HepG2 (cell line): ENCODE results near the gene LIME1. TPM values are rescaled to one million over a fixed set of nuclear protein-coding genes. Genes with fewer than 3 reads are reported as not detected.

Experiments
- BRD4 ChIP-seq: sonication (generic); formaldehyde crosslinking; IDR thresholded peaks from 2 replicates; pipeline ENCODE4 v1.4.0; 2020; ENCODE audit warnings: missing genetic modification reagents
- CEBPG ChIP-seq: IDR thresholded peaks from 2 replicates; pipeline ENCODE4 v1.6.1; 2016
- CENPT ChIP-seq: sonication (generic); formaldehyde crosslinking; IDR thresholded peaks from 2 replicates; pipeline ENCODE4 v1.8.0; 2022; ENCODE audit warnings: low read depth, mild to moderate bottlenecking, moderate library complexity, missing genetic modification reagents
- KDM5A ChIP-seq: fragments of 200-600 bp; sonication (generic); IDR thresholded peaks from 2 replicates; pipeline ENCODE4 v1.7.0; 2018; ENCODE audit warnings: antibody characterized with exemption, mild to moderate bottlenecking, low read length, borderline replicate concordance
- MED1 ChIP-seq: sonication (generic); formaldehyde crosslinking; IDR thresholded peaks from 2 replicates; pipeline ENCODE4 v1.4.0; 2020; ENCODE audit warnings: missing genetic modification reagents
- NRL ChIP-seq: sonication (generic); formaldehyde crosslinking; IDR thresholded peaks from 2 replicates; pipeline ENCODE4 v1.5.0; 2020; ENCODE audit warnings: missing genetic modification reagents, mild to moderate bottlenecking, moderate library complexity, borderline replicate concordance
- STAG1 ChIP-seq: sonication (generic); formaldehyde crosslinking; IDR thresholded peaks from 2 replicates; pipeline ENCODE4 v1.4.0; 2020; ENCODE audit warnings: missing genetic modification reagents
- TAF1 ChIP-seq: sonication (generic); formaldehyde crosslinking; IDR thresholded peaks from 2 replicates; pipeline ENCODE4 v1.4.0; 2020; ENCODE audit warnings: missing genetic modification reagents
- U2AF1 ChIP-seq: fragments of 200-400 bp; formaldehyde crosslinking; optimal IDR thresholded peaks from 2 replicates; pipeline ENCODE3; 2017; ENCODE audit warnings: mild to moderate bottlenecking, low read depth, low read length
- ZNF337 ChIP-seq: sonication (generic); formaldehyde crosslinking; IDR thresholded peaks from 2 replicates; pipeline ENCODE4 v1.5.1; 2020; ENCODE audit warnings: missing genetic modification reagents, low read depth, mild to moderate bottlenecking, borderline replicate concordance
- polyA plus RNA-seq, 8 experiments: library from polyadenylated mRNA; depleted of rRNA in 3 of 8; stranded (reverse) in 7 of 8; unstranded in 1 of 8; fragments of >200 nt; fragmentation: Illumina TruSeq in 4 of 8; extraction: Trizol in 4 of 8; gene quantifications; 2 replicates each; pipeline versions ENCODE4 v1.2.1 to v1.2.3, GENCODE V29; 2011 to 2016; ENCODE audit warnings: low read depth in 4 of 8, missing spikeins in 1 of 8, mixed read lengths in 1 of 8; ENCODE audit not compliant: insufficient read depth in 1 of 8
- total RNA-seq, 5 experiments: library from RNA; depleted of rRNA; stranded (reverse); fragments of >200 nt; fragmentation: Illumina TruSeq; extraction: Trizol; gene quantifications; 2 replicates each; pipeline ENCODE4 v1.2.3, GENCODE V29; 2016; ENCODE audit warnings: low read depth in 1 of 5
- TF ChIP-seq, protein P1 (sequence below): sonication (generic); formaldehyde crosslinking; IDR thresholded peaks from 2 replicates; pipeline ENCODE4 v1.8.1; 2022; ENCODE audit warnings: low read depth, mild to moderate bottlenecking, missing genetic modification reagents
- TF ChIP-seq, protein P2 (sequence below): IDR thresholded peaks from 2 replicates; pipeline ENCODE4 v1.6.1; 2016; ENCODE audit warnings: low read depth, control low read depth
- TF ChIP-seq, protein P3 (sequence below): sonication (generic); formaldehyde crosslinking; IDR thresholded peaks from 2 replicates; pipeline ENCODE4 v1.4.0; 2020; ENCODE audit warnings: missing genetic modification reagents
- TF ChIP-seq, protein P4 (sequence below): IDR thresholded peaks from 2 replicates; pipeline ENCODE4 v1.4.0; 2020; ENCODE audit warnings: mild to moderate bottlenecking, missing genetic modification reagents
- TF ChIP-seq, protein P5 (sequence below): IDR thresholded peaks from 2 replicates; pipeline ENCODE4 v1.6.1; 2016; ENCODE audit warnings: control low read depth
- TF ChIP-seq, protein P6 (sequence below): sonication (generic); formaldehyde crosslinking; IDR thresholded peaks from 2 replicates; pipeline ENCODE4 v1.4.0; 2020; ENCODE audit warnings: mild to moderate bottlenecking, missing genetic modification reagents

The LIME1 gene
- total and polyA plus RNA-seq, 2 of the 13 experiments (the other 11 are each of a cell fraction or from before 2014, with no cell fraction given), result 13.0 to 61.5 TPM

DNA sequence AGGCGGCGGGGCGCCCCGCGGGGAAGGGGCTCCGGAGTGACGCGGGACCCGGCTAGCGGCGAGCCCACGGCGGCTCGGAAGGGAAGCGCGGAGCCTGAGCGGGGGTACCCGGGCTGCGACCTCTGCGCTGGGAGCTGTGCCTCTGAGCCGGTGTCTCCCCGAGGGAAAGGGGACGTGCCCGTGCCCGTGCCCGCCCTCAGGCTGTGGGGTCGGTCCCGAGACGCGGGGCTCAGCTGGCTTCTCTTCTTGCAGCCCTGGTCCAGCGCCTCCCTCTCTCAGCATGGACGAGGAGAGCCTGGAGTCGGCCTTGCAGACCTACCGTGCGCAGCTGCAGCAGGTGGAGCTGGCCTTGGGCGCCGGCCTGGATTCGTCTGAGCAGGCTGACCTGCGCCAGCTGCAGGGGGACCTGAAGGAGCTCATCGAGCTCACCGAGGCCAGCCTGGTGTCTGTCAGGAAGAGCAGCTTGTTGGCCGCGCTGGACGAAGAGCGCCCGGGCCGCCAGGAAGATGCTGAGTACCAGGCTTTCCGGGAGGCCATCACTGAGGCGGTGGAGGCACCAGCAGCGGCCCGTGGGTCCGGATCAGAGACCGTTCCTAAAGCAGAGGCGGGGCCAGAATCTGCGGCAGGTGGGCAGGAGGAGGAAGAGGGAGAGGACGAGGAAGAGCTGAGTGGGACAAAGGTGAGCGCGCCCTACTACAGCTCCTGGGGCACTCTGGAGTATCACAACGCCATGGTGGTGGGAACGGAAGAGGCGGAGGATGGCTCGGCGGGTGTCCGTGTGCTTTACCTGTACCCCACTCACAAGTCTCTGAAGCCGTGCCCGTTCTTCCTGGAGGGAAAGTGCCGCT lies 27.9 kb upstream of the LIME1 start (continued):
- peak; percentile 34 for TF ChIP-seq KDM5A
- no peak for TF ChIP-seq BRD4
- TF ChIP-seq NRL (CRISPR knock-in tag), result 0 out of 2 replicates have a peak, but pooled peaks have one; percentile 65
- no peak for TF ChIP-seq ZNF337
- TF ChIP-seq, protein P1, sequence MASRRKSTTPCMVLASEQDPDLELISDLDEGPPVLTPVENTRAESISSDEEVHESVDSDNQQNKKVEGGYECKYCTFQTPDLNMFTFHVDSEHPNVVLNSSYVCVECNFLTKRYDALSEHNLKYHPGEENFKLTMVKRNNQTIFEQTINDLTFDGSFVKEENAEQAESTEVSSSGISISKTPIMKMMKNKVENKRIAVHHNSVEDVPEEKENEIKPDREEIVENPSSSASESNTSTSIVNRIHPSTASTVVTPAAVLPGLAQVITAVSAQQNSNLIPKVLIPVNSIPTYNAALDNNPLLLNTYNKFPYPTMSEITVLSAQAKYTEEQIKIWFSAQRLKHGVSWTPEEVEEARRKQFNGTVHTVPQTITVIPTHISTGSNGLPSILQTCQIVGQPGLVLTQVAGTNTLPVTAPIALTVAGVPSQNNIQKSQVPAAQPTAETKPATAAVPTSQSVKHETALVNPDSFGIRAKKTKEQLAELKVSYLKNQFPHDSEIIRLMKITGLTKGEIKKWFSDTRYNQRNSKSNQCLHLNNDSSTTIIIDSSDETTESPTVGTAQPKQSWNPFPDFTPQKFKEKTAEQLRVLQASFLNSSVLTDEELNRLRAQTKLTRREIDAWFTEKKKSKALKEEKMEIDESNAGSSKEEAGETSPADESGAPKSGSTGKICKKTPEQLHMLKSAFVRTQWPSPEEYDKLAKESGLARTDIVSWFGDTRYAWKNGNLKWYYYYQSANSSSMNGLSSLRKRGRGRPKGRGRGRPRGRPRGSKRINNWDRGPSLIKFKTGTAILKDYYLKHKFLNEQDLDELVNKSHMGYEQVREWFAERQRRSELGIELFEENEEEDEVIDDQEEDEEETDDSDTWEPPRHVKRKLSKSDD (CRISPR knock-in tag), result no peak; the same call in 1 of the 2 replicates
- TF ChIP-seq U2AF1, result no peak
- TF ChIP-seq, protein P2, sequence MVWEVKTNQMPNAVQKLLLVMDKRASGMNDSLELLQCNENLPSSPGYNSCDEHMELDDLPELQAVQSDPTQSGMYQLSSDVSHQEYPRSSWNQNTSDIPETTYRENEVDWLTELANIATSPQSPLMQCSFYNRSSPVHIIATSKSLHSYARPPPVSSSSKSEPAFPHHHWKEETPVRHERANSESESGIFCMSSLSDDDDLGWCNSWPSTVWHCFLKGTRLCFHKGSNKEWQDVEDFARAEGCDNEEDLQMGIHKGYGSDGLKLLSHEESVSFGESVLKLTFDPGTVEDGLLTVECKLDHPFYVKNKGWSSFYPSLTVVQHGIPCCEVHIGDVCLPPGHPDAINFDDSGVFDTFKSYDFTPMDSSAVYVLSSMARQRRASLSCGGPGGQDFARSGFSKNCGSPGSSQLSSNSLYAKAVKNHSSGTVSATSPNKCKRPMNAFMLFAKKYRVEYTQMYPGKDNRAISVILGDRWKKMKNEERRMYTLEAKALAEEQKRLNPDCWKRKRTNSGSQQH, result no peak
- TF ChIP-seq, protein P3, sequence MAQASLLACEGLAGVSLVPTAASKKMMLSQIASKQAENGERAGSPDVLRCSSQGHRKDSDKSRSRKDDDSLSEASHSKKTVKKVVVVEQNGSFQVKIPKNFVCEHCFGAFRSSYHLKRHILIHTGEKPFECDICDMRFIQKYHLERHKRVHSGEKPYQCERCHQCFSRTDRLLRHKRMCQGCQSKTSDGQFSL, result no peak
- TF ChIP-seq, protein P4, sequence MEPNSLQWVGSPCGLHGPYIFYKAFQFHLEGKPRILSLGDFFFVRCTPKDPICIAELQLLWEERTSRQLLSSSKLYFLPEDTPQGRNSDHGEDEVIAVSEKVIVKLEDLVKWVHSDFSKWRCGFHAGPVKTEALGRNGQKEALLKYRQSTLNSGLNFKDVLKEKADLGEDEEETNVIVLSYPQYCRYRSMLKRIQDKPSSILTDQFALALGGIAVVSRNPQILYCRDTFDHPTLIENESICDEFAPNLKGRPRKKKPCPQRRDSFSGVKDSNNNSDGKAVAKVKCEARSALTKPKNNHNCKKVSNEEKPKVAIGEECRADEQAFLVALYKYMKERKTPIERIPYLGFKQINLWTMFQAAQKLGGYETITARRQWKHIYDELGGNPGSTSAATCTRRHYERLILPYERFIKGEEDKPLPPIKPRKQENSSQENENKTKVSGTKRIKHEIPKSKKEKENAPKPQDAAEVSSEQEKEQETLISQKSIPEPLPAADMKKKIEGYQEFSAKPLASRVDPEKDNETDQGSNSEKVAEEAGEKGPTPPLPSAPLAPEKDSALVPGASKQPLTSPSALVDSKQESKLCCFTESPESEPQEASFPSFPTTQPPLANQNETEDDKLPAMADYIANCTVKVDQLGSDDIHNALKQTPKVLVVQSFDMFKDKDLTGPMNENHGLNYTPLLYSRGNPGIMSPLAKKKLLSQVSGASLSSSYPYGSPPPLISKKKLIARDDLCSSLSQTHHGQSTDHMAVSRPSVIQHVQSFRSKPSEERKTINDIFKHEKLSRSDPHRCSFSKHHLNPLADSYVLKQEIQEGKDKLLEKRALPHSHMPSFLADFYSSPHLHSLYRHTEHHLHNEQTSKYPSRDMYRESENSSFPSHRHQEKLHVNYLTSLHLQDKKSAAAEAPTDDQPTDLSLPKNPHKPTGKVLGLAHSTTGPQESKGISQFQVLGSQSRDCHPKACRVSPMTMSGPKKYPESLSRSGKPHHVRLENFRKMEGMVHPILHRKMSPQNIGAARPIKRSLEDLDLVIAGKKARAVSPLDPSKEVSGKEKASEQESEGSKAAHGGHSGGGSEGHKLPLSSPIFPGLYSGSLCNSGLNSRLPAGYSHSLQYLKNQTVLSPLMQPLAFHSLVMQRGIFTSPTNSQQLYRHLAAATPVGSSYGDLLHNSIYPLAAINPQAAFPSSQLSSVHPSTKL (CRISPR knock-in tag), result no peak
- TF ChIP-seq CENPT, result no peak
- TF ChIP-seq, protein P5, sequence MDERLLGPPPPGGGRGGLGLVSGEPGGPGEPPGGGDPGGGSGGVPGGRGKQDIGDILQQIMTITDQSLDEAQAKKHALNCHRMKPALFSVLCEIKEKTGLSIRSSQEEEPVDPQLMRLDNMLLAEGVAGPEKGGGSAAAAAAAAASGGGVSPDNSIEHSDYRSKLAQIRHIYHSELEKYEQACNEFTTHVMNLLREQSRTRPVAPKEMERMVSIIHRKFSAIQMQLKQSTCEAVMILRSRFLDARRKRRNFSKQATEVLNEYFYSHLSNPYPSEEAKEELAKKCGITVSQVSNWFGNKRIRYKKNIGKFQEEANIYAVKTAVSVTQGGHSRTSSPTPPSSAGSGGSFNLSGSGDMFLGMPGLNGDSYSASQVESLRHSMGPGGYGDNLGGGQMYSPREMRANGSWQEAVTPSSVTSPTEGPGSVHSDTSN (CRISPR knock-in tag), result no peak
- TF ChIP-seq, protein P6, sequence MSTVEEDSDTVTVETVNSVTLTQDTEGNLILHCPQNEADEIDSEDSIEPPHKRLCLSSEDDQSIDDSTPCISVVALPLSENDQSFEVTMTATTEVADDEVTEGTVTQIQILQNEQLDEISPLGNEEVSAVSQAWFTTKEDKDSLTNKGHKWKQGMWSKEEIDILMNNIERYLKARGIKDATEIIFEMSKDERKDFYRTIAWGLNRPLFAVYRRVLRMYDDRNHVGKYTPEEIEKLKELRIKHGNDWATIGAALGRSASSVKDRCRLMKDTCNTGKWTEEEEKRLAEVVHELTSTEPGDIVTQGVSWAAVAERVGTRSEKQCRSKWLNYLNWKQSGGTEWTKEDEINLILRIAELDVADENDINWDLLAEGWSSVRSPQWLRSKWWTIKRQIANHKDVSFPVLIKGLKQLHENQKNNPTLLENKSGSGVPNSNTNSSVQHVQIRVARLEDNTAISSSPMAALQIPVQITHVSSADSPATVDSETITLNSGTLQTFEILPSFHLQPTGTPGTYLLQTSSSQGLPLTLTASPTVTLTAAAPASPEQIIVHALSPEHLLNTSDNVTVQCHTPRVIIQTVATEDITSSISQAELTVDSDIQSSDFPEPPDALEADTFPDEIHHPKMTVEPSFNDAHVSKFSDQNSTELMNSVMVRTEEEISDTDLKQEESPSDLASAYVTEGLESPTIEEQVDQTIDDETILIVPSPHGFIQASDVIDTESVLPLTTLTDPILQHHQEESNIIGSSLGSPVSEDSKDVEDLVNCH (CRISPR knock-in tag), result no peak
- TF ChIP-seq TAF1, result no peak
- no peak; the same call in 1 of the 2 replicates for TF ChIP-seq STAG1 (CRISPR knock-in tag)
- TF ChIP-seq MED1 (CRISPR knock-in tag), result no peak
- no peak for TF ChIP-seq CEBPG (CRISPR knock-in tag)
